ENCODE results near the gene CTTNBP2.

Gene CTTNBP2

GRCh38 chr7:117682681-117683385, 190.4 kb downstream of the CTTNBP2 start:
- no peaks in the 10 kb centered on the region for H4K20me1 ChIP-seq (ENCODE audit: insufficient read depth, low read length)
- H2AFZ ChIP-seq (ENCODE audit: low read length) = no peak overlapping the region
- no peak overlapping the region for H3K27ac ChIP-seq (ENCODE audit: low read length)
- H3F3A ChIP-seq (ENCODE audit: insufficient read depth, low read length) = no peaks in the 10 kb centered on the region
- TF ChIP-seq EZH2 (optimal IDR thresholded peaks at IDR 0.05; ENCODE audit: low read depth, low read length) (no peak), EZH2phosphoT487 (IDR thresholded peaks at IDR 0.05; ENCODE audit: low read length) (no peak)
- TF ChIP-seq, protein P1, sequence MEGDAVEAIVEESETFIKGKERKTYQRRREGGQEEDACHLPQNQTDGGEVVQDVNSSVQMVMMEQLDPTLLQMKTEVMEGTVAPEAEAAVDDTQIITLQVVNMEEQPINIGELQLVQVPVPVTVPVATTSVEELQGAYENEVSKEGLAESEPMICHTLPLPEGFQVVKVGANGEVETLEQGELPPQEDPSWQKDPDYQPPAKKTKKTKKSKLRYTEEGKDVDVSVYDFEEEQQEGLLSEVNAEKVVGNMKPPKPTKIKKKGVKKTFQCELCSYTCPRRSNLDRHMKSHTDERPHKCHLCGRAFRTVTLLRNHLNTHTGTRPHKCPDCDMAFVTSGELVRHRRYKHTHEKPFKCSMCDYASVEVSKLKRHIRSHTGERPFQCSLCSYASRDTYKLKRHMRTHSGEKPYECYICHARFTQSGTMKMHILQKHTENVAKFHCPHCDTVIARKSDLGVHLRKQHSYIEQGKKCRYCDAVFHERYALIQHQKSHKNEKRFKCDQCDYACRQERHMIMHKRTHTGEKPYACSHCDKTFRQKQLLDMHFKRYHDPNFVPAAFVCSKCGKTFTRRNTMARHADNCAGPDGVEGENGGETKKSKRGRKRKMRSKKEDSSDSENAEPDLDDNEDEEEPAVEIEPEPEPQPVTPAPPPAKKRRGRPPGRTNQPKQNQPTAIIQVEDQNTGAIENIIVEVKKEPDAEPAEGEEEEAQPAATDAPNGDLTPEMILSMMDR (IDR thresholded peaks at IDR 0.05; ENCODE audit: low read length) = no peak
- no peaks in the 10 kb centered on the region for H3K9me2 ChIP-seq (replicated peaks; ENCODE audit: insufficient read depth, low read length)
- H3K9me3 ChIP-seq (replicated peaks; ENCODE audit: insufficient read depth, low read length) = no peaks in the 10 kb centered on the region
- H3K9ac ChIP-seq (ENCODE audit: low read length) = no peak overlapping the region
- no peak for DNase-seq
- no peaks in the 10 kb centered on the region for H3K36me3 ChIP-seq (replicated peaks; ENCODE audit: insufficient read depth, low read length)
- H3K4me3 ChIP-seq (ENCODE audit: low read length) = no peak overlapping the region
- H3K79me2 ChIP-seq (ENCODE audit: low read length) = no peaks in the 10 kb centered on the region
- H3K27me3 ChIP-seq (replicated peaks; ENCODE audit: insufficient read depth, low read length) = no peaks in the 10 kb centered on the region
- no peak overlapping the region for H3K4me2 ChIP-seq (ENCODE audit: low read depth, low read length)
- H3K4me1 ChIP-seq (ENCODE audit: low read length) = no peaks in the 10 kb centered on the region

DNA sequence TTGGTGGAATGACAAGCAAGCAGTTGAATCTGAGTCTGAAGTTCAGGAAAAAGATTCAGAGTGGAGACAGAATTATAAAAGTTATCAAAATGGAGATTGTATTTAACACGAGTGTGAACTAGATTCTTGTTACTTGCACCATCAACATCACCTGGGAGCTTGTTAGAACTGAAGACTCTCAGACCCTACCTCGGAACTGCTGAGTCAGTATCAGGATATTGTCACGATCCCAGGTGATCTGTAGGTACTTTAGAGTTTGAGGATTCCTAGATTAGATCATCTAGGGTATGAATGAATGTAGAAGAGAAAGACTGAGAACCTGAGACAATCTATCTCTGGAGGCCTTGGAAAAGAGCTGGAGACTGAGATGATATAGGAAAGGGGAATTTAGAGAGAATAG, 194.1 kb downstream of the CTTNBP2 start:
- no peak overlapping the region for H3K9ac ChIP-seq (ENCODE audit: low read length)
- H3K79me2 ChIP-seq (ENCODE audit: low read length) = no peaks in the 10 kb centered on the region
- H3K9me3 ChIP-seq (replicated peaks; ENCODE audit: insufficient read depth, low read length) = no peaks in the 10 kb centered on the region
- H3K4me2 ChIP-seq (ENCODE audit: low read depth, low read length) = no peak overlapping the region
- no peak for DNase-seq
- H3F3A ChIP-seq (ENCODE audit: insufficient read depth, low read length) = no peaks in the 10 kb centered on the region
- H4K20me1 ChIP-seq (ENCODE audit: insufficient read depth, low read length) = no peaks in the 10 kb centered on the region
- no peak overlapping the region for H2AFZ ChIP-seq (ENCODE audit: low read length)
- H3K36me3 ChIP-seq (replicated peaks; ENCODE audit: insufficient read depth, low read length) = no peaks in the 10 kb centered on the region
- H3K4me1 ChIP-seq (ENCODE audit: low read length) = no peaks in the 10 kb centered on the region
- H3K27ac ChIP-seq (ENCODE audit: low read length) = no peak overlapping the region
- no peak overlapping the region for H3K4me3 ChIP-seq (ENCODE audit: low read length)
- H3K9me2 ChIP-seq (replicated peaks; ENCODE audit: insufficient read depth, low read length) = no peaks in the 10 kb centered on the region
- H3K27me3 ChIP-seq (replicated peaks; ENCODE audit: insufficient read depth, low read length) = no peaks in the 10 kb centered on the region
- TF ChIP-seq, protein P1 (IDR thresholded peaks at IDR 0.05; ENCODE audit: low read length) = no peak
- no peak for TF ChIP-seq EZH2 (optimal IDR thresholded peaks at IDR 0.05; ENCODE audit: low read depth, low read length)
- no peak for TF ChIP-seq EZH2phosphoT487 (IDR thresholded peaks at IDR 0.05; ENCODE audit: low read length)

- TF ChIP-seq EZH2phosphoT487 (IDR thresholded peaks at IDR 0.05; ENCODE audit: low read length) (no peak), EZH2 (optimal IDR thresholded peaks at IDR 0.05; ENCODE audit: low read depth, low read length) (no peak)
- TF ChIP-seq, protein P1 (IDR thresholded peaks at IDR 0.05; ENCODE audit: low read length) = no peak
- H3K9me2 ChIP-seq (replicated peaks; ENCODE audit: insufficient read depth, low read length) = no peaks in the 10 kb centered on the region
- H4K20me1 ChIP-seq (ENCODE audit: insufficient read depth, low read length) = no peaks in the 10 kb centered on the region
- H3K4me1 ChIP-seq (ENCODE audit: low read length) = no peaks in the 10 kb centered on the region
- no peak overlapping the region for H3K4me3 ChIP-seq (ENCODE audit: low read length)
- H3K9me3 ChIP-seq (replicated peaks; ENCODE audit: insufficient read depth, low read length) = no peaks in the 10 kb centered on the region
- no peaks in the 10 kb centered on the region for H3K27me3 ChIP-seq (replicated peaks; ENCODE audit: insufficient read depth, low read length)
- no peak overlapping the region for H3K9ac ChIP-seq (ENCODE audit: low read length)
- H3F3A ChIP-seq (ENCODE audit: insufficient read depth, low read length) = no peaks in the 10 kb centered on the region
- no peak overlapping the region for H2AFZ ChIP-seq (ENCODE audit: low read length)
- H3K36me3 ChIP-seq (replicated peaks; ENCODE audit: insufficient read depth, low read length) = no peaks in the 10 kb centered on the region
- H3K27ac ChIP-seq (ENCODE audit: low read length) = no peak overlapping the region
- no peaks in the 10 kb centered on the region for H3K79me2 ChIP-seq (ENCODE audit: low read length)
- no peak for DNase-seq
- no peak overlapping the region for H3K4me2 ChIP-seq (ENCODE audit: low read depth, low read length)
Observed at GRCh38 chr7:117675497-117676435, 197.5 kb downstream of the CTTNBP2 start.
